Uterus (tissue), 2 donors: ENCODE data around the gene SPINK1.

Experiments used
- POLR2A ChIP-seq, 2 donors: fragments of 450-650 bp; IDR thresholded peaks; one replicate each; pipeline ENCODE4 v1.6.1; 2016; ENCODE audit warnings: antibody characterized with exemption in 2 of 2, mild to moderate bottlenecking in 1 of 2, moderate library complexity in 1 of 2
- TF ChIP-seq, protein P1 (sequence below), 4 experiments: fragments of 200-600 bp in 2 of 4; fragments of 450-650 bp in 2 of 4; sonication (generic) in 2 of 4; IDR thresholded peaks; one replicate each; pipeline ENCODE4 v1.5.1; 2016 to 2019; ENCODE audit warnings: antibody characterized with exemption in 4 of 4, mild to moderate bottlenecking in 2 of 4, moderate library complexity in 1 of 4

DNA sequence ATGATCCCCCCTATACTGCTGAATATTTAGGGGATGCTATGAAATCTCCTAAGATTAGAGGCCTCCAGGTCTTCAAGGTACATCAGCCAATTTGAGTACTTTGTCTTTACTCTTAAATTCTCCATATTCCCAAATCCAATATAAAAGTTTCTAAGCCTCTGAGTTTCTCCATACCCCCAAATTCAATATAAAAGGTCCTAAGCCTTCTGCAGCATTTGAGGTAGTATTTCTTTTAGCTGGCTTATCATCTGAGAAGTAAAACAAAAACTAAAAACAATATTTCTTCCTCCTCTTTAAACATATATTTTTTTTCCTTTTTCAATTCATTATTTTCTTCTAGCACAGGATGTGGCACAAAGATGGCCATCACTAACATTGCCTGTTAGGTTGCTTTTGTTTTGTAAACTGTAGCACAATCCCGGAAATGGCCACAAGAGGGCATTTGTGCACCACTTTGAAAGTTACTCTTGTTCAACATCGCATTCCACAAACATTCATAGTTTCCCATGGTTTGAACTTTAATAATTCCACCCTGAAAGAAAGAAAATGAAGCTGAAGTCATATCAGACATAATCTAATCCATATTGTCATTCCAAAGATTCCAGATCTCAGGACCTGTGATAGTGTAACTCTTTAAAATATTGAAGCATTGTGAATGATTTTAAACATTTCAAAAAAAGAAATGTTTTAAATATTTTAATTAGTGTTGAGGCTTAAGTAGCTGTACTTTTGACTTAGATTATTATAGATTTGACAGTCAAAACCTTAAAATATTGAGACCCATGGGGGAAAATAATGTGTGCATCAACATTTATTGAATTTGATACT lies 26.0 kb upstream of the SPINK1 start:
- TF ChIP-seq POLR2A (IDR thresholded peaks at IDR 0.05): no peak
- TF ChIP-seq, protein P1, sequence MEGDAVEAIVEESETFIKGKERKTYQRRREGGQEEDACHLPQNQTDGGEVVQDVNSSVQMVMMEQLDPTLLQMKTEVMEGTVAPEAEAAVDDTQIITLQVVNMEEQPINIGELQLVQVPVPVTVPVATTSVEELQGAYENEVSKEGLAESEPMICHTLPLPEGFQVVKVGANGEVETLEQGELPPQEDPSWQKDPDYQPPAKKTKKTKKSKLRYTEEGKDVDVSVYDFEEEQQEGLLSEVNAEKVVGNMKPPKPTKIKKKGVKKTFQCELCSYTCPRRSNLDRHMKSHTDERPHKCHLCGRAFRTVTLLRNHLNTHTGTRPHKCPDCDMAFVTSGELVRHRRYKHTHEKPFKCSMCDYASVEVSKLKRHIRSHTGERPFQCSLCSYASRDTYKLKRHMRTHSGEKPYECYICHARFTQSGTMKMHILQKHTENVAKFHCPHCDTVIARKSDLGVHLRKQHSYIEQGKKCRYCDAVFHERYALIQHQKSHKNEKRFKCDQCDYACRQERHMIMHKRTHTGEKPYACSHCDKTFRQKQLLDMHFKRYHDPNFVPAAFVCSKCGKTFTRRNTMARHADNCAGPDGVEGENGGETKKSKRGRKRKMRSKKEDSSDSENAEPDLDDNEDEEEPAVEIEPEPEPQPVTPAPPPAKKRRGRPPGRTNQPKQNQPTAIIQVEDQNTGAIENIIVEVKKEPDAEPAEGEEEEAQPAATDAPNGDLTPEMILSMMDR (IDR thresholded peaks at IDR 0.05): peak; percentile 52 to 59 (median 53)
